ENCODE measurements around the gene FBLN2. TPM values are rescaled to one million over a fixed set of nuclear protein-coding genes. Genes with fewer than 3 reads are reported as not detected.

FBLN2 gene
- total and polyA plus RNA-seq, 4 donors = 1.3 to 9.1 (median 4.3) TPM

DNA sequence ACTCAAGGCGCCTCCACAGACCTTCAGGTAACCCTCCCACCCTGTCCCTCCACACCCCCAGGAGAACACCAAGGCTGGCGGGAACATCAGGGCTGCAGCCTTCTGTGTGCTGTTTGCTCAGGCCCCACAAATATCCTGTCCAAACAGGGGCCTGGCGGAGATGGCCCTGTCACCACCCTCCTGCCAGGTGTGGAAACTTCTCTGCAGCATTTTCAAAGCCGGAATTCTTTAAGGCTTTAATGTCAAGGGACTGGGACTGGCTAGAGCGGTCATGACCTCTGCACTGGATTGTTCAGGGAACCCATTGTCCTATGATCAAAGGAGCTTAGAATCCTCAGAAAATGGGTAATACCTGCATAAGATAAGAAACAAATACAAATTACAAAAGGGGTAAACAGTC is 46.6 kb downstream of the FBLN2 start:
- no peak for DNase-seq (ENCODE audit: low spot score)
- H3K4me1 ChIP-seq (ENCODE audit: control insufficient read depth in 4 of 4, insufficient read depth in 4 of 4, low read length in 3 of 4) = no peaks in the 10 kb centered on the region
- no peak overlapping the region for H3K4me3 ChIP-seq (ENCODE audit: low read depth in 1 of 3, low read length in 3 of 3)
- WGBS = 46% methylated on average over 5 of the region's 5 CpGs
- TF ChIP-seq, protein P1, sequence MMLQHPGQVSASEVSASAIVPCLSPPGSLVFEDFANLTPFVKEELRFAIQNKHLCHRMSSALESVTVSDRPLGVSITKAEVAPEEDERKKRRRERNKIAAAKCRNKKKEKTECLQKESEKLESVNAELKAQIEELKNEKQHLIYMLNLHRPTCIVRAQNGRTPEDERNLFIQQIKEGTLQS (IDR thresholded peaks at IDR 0.05) = no peak
- TF ChIP-seq, protein P2, sequence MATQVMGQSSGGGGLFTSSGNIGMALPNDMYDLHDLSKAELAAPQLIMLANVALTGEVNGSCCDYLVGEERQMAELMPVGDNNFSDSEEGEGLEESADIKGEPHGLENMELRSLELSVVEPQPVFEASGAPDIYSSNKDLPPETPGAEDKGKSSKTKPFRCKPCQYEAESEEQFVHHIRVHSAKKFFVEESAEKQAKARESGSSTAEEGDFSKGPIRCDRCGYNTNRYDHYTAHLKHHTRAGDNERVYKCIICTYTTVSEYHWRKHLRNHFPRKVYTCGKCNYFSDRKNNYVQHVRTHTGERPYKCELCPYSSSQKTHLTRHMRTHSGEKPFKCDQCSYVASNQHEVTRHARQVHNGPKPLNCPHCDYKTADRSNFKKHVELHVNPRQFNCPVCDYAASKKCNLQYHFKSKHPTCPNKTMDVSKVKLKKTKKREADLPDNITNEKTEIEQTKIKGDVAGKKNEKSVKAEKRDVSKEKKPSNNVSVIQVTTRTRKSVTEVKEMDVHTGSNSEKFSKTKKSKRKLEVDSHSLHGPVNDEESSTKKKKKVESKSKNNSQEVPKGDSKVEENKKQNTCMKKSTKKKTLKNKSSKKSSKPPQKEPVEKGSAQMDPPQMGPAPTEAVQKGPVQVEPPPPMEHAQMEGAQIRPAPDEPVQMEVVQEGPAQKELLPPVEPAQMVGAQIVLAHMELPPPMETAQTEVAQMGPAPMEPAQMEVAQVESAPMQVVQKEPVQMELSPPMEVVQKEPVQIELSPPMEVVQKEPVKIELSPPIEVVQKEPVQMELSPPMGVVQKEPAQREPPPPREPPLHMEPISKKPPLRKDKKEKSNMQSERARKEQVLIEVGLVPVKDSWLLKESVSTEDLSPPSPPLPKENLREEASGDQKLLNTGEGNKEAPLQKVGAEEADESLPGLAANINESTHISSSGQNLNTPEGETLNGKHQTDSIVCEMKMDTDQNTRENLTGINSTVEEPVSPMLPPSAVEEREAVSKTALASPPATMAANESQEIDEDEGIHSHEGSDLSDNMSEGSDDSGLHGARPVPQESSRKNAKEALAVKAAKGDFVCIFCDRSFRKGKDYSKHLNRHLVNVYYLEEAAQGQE (IDR thresholded peaks at IDR 0.05) = no peak
- TF ChIP-seq, protein P3, sequence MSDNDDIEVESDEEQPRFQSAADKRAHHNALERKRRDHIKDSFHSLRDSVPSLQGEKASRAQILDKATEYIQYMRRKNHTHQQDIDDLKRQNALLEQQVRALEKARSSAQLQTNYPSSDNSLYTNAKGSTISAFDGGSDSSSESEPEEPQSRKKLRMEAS (IDR thresholded peaks at IDR 0.05) = no peak
- TF ChIP-seq SP1 (IDR thresholded peaks at IDR 0.05) = no peak
- TF ChIP-seq RAD21 (IDR thresholded peaks at IDR 0.05) = no peak
- H3K9me3 ChIP-seq (ENCODE audit: control insufficient read depth in 4 of 4, low read length in 3 of 4) = no peaks in the 10 kb centered on the region
- H3K9ac ChIP-seq (ENCODE audit: low read depth in 1 of 2, low read length in 2 of 2) = no peak overlapping the region
- H3K27me3 ChIP-seq (ENCODE audit: control insufficient read depth in 4 of 4, insufficient read depth in 4 of 4, low read length in 3 of 4) = peaks cover 0 to 9% (median 2%) of the 10 kb centered on the region in 4 donors
- H3K27ac ChIP-seq (ENCODE audit: low read depth in 1 of 2, low read length in 2 of 2) = no peak overlapping the region
- no peaks in the 10 kb centered on the region for H3K36me3 ChIP-seq (ENCODE audit: control insufficient read depth in 4 of 4, insufficient read depth in 3 of 4, low read depth in 1 of 4, low read length in 3 of 4)

DNA sequence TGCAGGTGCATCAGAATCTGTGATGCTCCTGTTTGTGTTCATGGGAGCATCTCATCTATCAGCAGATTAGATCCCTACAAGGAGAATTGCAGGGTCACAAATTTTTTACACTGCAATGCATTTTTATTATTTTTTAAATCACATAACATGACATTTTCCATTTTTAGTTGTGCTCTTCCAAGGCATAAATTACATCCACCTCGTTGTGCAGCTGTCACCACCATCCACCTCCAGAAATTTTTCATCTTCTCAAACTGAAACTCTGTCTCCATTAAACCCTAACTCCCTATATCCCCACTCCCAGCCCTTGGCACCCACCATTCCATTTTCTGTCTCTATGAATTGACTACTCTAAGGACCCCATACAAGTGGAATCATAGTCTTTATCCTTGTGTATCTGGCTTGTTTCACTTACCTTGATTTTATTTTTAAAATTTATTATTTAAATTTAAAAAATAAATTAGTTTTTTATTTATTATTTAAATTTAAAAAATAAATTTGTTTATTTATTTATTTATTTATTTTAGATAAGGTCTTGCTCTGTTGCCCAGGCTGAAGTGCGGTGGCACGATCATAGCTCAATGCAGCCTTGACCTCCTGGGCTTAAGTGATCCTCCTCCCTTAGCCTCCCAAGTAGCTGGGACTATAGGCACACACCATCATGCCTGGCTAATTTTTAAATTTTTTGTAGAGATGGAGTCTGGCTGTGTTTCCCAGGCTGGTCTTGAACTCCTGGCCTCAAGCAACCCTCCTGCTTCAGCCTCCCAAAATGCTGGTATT is 47.7 kb downstream of the FBLN2 start:
- H3K36me3 ChIP-seq (ENCODE audit: control insufficient read depth in 4 of 4, insufficient read depth in 3 of 4, low read depth in 1 of 4, low read length in 3 of 4) = no peaks in the 10 kb centered on the region
- no peaks in the 10 kb centered on the region for H3K9me3 ChIP-seq (ENCODE audit: control insufficient read depth in 4 of 4, low read length in 3 of 4)
- H3K27ac ChIP-seq (ENCODE audit: low read depth in 1 of 2, low read length in 2 of 2) = no peak overlapping the region
- DNase-seq (ENCODE audit: low spot score) = no peak
- no peak overlapping the region for H3K9ac ChIP-seq (ENCODE audit: low read depth in 1 of 2, low read length in 2 of 2)
- H3K27me3 ChIP-seq (ENCODE audit: control insufficient read depth in 4 of 4, insufficient read depth in 4 of 4, low read length in 3 of 4) = peaks cover 0 to 9% (median 2%) of the 10 kb centered on the region in 4 donors
- 83% methylated on average over 3 of the region's 3 CpGs for WGBS
- TF ChIP-seq EGR1 (IDR thresholded peaks at IDR 0.05; ENCODE audit: low read depth in 2 of 2) (no peak), FOXA2 (IDR thresholded peaks at IDR 0.05) (no peak), HNF4G (IDR thresholded peaks at IDR 0.05) (no peak), FOXA1 (IDR thresholded peaks at IDR 0.05) (no peak), YY1 (IDR thresholded peaks at IDR 0.05) (no peak), RXRA (IDR thresholded peaks at IDR 0.05) (no peak), HNF4A (conservative IDR thresholded peaks at IDR 0.05) (no peak), SP1 (IDR thresholded peaks at IDR 0.05) (no peak), GABPA (IDR thresholded peaks at IDR 0.05 in 1 of 2, conservative IDR thresholded peaks at IDR 0.05 in 1 of 2) (no peak), NR2F2 (IDR thresholded peaks at IDR 0.05) (no peak), RAD21 (IDR thresholded peaks at IDR 0.05) (no peak), JUND (IDR thresholded peaks at IDR 0.05) (no peak)
- TF ChIP-seq, protein P3 (IDR thresholded peaks at IDR 0.05) = no peak
- TF ChIP-seq, protein P4, sequence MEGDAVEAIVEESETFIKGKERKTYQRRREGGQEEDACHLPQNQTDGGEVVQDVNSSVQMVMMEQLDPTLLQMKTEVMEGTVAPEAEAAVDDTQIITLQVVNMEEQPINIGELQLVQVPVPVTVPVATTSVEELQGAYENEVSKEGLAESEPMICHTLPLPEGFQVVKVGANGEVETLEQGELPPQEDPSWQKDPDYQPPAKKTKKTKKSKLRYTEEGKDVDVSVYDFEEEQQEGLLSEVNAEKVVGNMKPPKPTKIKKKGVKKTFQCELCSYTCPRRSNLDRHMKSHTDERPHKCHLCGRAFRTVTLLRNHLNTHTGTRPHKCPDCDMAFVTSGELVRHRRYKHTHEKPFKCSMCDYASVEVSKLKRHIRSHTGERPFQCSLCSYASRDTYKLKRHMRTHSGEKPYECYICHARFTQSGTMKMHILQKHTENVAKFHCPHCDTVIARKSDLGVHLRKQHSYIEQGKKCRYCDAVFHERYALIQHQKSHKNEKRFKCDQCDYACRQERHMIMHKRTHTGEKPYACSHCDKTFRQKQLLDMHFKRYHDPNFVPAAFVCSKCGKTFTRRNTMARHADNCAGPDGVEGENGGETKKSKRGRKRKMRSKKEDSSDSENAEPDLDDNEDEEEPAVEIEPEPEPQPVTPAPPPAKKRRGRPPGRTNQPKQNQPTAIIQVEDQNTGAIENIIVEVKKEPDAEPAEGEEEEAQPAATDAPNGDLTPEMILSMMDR (IDR thresholded peaks at IDR 0.05; ENCODE audit: low read depth, low read length, missing input control) = no peak
- TF ChIP-seq, protein P2 (IDR thresholded peaks at IDR 0.05) = no peak
- TF ChIP-seq, protein P5, sequence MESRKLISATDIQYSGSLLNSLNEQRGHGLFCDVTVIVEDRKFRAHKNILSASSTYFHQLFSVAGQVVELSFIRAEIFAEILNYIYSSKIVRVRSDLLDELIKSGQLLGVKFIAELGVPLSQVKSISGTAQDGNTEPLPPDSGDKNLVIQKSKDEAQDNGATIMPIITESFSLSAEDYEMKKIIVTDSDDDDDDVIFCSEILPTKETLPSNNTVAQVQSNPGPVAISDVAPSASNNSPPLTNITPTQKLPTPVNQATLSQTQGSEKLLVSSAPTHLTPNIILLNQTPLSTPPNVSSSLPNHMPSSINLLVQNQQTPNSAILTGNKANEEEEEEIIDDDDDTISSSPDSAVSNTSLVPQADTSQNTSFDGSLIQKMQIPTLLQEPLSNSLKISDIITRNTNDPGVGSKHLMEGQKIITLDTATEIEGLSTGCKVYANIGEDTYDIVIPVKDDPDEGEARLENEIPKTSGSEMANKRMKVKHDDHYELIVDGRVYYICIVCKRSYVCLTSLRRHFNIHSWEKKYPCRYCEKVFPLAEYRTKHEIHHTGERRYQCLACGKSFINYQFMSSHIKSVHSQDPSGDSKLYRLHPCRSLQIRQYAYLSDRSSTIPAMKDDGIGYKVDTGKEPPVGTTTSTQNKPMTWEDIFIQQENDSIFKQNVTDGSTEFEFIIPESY (IDR thresholded peaks at IDR 0.05) = no peak
- TF ChIP-seq, protein P1 (IDR thresholded peaks at IDR 0.05) = no peak
- no peaks in the 10 kb centered on the region for H3K4me1 ChIP-seq (ENCODE audit: control insufficient read depth in 4 of 4, insufficient read depth in 4 of 4, low read length in 3 of 4)
- no peak overlapping the region for H3K4me3 ChIP-seq (ENCODE audit: low read depth in 1 of 3, low read length in 3 of 3)
